ENCODE results near the gene RAD51. TPM values are rescaled to one million over a fixed set of nuclear protein-coding genes. Genes with fewer than 3 reads are reported as not detected.
A peak's percentile ranks its signal among the peaks of the same experiment; 100 is the strongest.

The RAD51 gene
- total RNA-seq, 6 donors from 2014 or later: 1.0 to 3.4 (median 2.1) TPM; not detected in 1

DNA sequence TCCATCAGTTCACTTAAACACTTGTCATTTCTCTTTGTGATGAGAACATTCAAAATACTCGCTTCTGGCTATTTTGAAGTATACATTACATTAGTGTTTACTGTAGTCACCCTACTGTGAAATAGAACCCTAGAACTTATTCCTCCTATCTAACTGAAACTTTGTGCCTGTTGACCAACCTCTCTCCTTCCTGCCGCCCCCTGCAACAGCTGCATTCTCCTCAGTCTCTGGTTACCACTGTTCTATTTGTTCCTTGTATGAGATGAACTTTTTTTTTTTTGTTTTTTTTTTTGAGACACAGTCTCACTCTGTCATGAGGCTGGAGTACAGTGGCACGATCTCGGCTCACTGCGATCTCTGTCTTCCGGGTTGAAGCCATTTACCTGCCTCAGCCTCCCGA, 2.9 kb downstream of the RAD51 start:
- no peak overlapping the region for H3K27ac ChIP-seq
- WGBS, 2 donors: 91 to 94% methylated on average over 7 of the region's 7 CpGs
- TF ChIP-seq, protein P1, sequence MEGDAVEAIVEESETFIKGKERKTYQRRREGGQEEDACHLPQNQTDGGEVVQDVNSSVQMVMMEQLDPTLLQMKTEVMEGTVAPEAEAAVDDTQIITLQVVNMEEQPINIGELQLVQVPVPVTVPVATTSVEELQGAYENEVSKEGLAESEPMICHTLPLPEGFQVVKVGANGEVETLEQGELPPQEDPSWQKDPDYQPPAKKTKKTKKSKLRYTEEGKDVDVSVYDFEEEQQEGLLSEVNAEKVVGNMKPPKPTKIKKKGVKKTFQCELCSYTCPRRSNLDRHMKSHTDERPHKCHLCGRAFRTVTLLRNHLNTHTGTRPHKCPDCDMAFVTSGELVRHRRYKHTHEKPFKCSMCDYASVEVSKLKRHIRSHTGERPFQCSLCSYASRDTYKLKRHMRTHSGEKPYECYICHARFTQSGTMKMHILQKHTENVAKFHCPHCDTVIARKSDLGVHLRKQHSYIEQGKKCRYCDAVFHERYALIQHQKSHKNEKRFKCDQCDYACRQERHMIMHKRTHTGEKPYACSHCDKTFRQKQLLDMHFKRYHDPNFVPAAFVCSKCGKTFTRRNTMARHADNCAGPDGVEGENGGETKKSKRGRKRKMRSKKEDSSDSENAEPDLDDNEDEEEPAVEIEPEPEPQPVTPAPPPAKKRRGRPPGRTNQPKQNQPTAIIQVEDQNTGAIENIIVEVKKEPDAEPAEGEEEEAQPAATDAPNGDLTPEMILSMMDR (IDR thresholded peaks at IDR 0.05): no peak
- no peak for TF ChIP-seq POLR2A (IDR thresholded peaks at IDR 0.05)
- TF ChIP-seq EP300 (IDR thresholded peaks at IDR 0.05): no peak
- no peak for TF ChIP-seq POLR2AphosphoS5 (IDR thresholded peaks at IDR 0.05)
- H3K9me3 ChIP-seq: no peaks in the 10 kb centered on the region
- H3K36me3 ChIP-seq: no peaks in the 10 kb centered on the region
- H3K4me1 ChIP-seq: peaks cover 16 to 24% (median 19%) of the 10 kb centered on the region in 4 donors
- ATAC-seq (ENCODE audit: low FRiP score in 2 of 2) (no peak), DNase-seq (no peak)
- H3K4me3 ChIP-seq: no peak overlapping the region
- H3K27me3 ChIP-seq: no peaks in the 10 kb centered on the region

DNA sequence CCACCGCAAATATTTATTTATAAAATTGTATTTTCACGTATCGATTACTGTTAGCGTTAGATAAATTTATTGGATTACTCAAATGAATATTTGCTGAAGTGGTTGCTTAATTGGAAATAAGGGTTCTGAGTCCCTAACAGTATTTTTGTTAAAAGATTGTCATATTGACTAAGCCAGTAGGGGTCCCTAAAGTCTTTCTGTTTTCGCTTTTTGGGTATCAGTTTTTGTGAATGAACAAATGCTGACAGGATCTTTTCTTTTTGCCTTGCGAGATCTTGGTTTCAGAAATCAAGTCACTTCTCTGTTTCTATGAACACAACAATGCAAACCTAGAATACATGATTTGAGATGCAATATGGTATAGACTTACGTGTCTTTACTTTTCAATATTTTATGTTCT, 7.1 kb downstream of the RAD51 start:
- Histone ChIP-seq H3K27me3 (no peaks in the 10 kb centered on the region), H3K9me3 (no peaks in the 10 kb centered on the region)
- DNase-seq: no peak

DNA sequence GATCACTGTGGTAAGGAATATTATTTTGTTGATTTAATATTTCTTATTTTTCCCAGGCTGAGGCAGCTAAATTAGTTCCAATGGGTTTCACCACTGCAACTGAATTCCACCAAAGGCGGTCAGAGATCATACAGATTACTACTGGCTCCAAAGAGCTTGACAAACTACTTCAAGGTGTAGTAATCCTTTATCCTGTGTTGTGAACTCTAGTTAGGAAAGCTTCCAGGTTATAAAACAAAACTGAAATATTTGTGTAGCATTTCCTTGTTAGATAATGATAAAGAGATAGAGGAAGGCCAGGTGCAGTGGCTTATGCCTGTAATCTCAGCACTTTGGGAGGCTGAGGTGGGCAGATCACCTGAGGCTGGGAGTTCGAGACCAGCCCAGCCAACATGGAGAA, 11.1 kb downstream of the RAD51 start:
- H3K27ac ChIP-seq: no peak overlapping the region
- no peak overlapping the region for H3K4me3 ChIP-seq
- no peaks in the 10 kb centered on the region for H3K27me3 ChIP-seq
- WGBS, 2 donors: 82 to 89% methylated on average over 2 of the region's 2 CpGs
- DNase-seq (no peak), ATAC-seq (ENCODE audit: low FRiP score in 2 of 2) (no peak)
- H3K9me3 ChIP-seq: no peaks in the 10 kb centered on the region
- TF ChIP-seq POLR2A (IDR thresholded peaks at IDR 0.05) (no peak), POLR2AphosphoS5 (IDR thresholded peaks at IDR 0.05) (no peak), EP300 (IDR thresholded peaks at IDR 0.05) (no peak)
- TF ChIP-seq, protein P1 (IDR thresholded peaks at IDR 0.05): no peak
- no peaks in the 10 kb centered on the region for H3K36me3 ChIP-seq
- no peaks in the 10 kb centered on the region for H3K4me1 ChIP-seq

More for the DNA sequence above, 7.1 kb downstream of the RAD51 start:
- H3K36me3 ChIP-seq: no peaks in the 10 kb centered on the region
- WGBS, 2 donors: 93 to 94% methylated on average over 7 of the region's 7 CpGs
- H3K27ac ChIP-seq: no peak overlapping the region
- TF ChIP-seq, protein P1 (IDR thresholded peaks at IDR 0.05): peak in 2 of 6 experiments; percentile 9 to 18
- no peak for TF ChIP-seq EP300 (IDR thresholded peaks at IDR 0.05)
- ATAC-seq (ENCODE audit: low FRiP score in 2 of 2): no peak
- no peaks in the 10 kb centered on the region for H3K4me1 ChIP-seq
- H3K4me3 ChIP-seq: no peak overlapping the region

DNA sequence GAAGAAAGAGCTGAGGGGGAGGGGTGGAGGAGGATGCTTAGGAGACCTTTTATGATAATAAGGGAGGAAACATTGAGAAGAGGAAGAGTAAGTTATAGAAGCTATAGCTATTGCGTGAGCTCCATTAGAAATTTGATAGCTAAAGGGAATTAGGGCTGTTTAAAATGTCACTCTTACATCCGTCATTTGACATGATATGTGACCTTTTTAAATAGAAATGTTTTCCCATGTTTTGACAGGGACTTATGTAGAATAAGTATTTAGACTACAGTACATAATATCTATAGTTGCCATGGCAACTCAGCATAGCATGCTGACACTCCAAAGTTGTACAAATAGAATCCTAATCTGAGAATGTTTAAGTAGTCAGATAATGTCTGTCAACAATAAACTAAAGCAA, 19.2 kb downstream of the RAD51 start:
- no peaks in the 10 kb centered on the region for H3K27me3 ChIP-seq
- H3K4me3 ChIP-seq: no peak overlapping the region
- H3K27ac ChIP-seq: no peak overlapping the region
- no peak for TF ChIP-seq POLR2AphosphoS5 (IDR thresholded peaks at IDR 0.05)
- TF ChIP-seq, protein P1 (IDR thresholded peaks at IDR 0.05): no peak
- no peak for TF ChIP-seq POLR2A (IDR thresholded peaks at IDR 0.05)
- TF ChIP-seq EP300 (IDR thresholded peaks at IDR 0.05): no peak
- DNase-seq (no peak), ATAC-seq (ENCODE audit: low FRiP score in 2 of 2) (no peak)
- 49 to 63% methylated on average over 2 of the region's 2 CpGs for WGBS, 2 donors
- no peaks in the 10 kb centered on the region for H3K36me3 ChIP-seq
- no peaks in the 10 kb centered on the region for H3K4me1 ChIP-seq
- H3K9me3 ChIP-seq: no peaks in the 10 kb centered on the region

DNA sequence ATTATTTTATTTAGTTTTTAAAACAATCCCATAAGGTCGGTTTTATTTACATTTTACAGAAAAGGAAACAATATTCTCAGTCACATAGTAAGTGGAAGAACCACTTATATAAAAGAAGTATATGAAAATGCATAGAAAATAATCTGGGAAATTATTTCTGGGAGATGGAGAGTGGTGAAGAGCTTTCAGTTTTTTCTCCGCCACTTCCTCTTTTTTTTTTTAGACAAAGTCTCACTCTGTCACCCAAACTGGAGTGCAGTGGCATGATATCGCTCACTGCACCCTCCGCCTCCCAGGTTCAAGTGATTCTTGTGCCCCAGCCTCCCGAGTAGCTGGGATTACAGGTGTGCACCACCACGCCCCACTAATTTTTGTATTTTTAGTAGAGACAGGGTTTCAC, 21.2 kb downstream of the RAD51 start:
- Histone ChIP-seq H3K9me3 (no peaks in the 10 kb centered on the region), H3K4me1 (no peaks in the 10 kb centered on the region), H3K27me3 (no peaks in the 10 kb centered on the region), H3K4me3 (no peak overlapping the region), H3K36me3 (no peaks in the 10 kb centered on the region), H3K27ac (no peak overlapping the region)
- WGBS, 2 donors: 86 to 89% methylated on average over 6 of the region's 6 CpGs
- DNase-seq: no peak
- TF ChIP-seq POLR2A (IDR thresholded peaks at IDR 0.05) (no peak), POLR2AphosphoS5 (IDR thresholded peaks at IDR 0.05) (no peak), EP300 (IDR thresholded peaks at IDR 0.05) (no peak)
- TF ChIP-seq, protein P1 (IDR thresholded peaks at IDR 0.05): no peak
- no peak for ATAC-seq (ENCODE audit: low FRiP score in 2 of 2)

Measured in upper lobe of left lung (tissue), 6 donors.